ENCODE results near the gene VAT1.
"Not testable (repeated sequence)": the region's sequence is repeated elsewhere in the genome, so short reads cannot be mapped to it uniquely, and the experiment has no call there.

The VAT1 gene

GRCh38 chr17:43003542-43004172 lies 18.5 kb downstream of the VAT1 start:
- DNase-seq: no peak

- not testable (repeated sequence) for DNase-seq
These were observed 21.3 kb downstream of the VAT1 start for GRCh38 chr17:43000894-43001293.

GRCh38 chr17:42999003-42999525 lies 23.1 kb downstream of the VAT1 start:
- no peak for DNase-seq

DNA sequence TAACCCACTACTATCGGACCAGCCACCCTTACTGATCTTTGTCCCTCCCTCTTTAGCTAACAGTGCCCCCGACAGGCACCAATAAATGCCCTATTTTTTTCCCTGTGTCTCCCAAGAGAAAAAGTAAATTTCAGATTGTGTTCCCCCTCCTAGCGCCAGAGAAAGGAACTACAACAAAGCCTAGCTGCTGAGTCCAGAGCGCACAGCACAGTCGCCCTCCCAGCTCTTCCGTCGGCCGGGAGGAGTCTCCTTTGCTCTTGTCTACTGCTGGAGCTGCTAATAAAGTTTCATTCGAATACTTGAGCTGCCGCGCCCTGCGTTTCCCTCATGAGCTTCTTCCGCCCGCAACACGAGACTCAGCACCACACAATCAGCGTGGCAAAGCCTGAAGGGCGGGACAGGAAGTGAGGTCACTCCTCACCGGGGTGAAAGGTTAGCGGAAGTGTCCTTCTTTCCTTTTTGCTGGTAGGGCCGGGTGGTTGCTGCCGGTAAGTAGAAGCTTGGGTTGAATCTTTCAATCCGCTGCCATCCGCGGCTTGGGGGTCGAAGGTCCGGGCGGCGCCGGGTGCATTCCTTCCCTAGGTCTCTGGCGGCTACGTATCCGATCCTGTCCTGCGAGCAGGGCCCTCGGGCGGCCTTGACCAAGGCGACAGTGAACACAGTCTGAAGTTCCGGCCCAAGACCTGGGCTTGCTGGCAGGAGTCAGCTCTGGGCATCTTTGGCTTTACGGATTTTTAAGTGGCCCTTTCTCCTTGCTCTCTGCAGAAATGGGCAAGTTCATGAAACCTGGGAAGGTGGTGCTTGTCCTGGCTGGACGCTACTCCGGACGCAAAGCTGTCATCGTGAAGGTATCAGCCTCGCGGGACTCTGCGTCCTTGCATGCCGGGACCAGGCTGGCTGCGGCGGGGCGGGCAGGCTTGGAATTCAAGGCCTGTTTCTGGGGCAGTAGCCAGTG lies 23.9 kb downstream of the VAT1 start, which contains the start of gene RPL27:
Gene RPL27 (plus strand): TSS at position 436 of the 955 bp plus-strand sequence. CDS start 332 bp downstream, at position 768.
- DNase-seq: peak; percentile 88 to 99

DNA sequence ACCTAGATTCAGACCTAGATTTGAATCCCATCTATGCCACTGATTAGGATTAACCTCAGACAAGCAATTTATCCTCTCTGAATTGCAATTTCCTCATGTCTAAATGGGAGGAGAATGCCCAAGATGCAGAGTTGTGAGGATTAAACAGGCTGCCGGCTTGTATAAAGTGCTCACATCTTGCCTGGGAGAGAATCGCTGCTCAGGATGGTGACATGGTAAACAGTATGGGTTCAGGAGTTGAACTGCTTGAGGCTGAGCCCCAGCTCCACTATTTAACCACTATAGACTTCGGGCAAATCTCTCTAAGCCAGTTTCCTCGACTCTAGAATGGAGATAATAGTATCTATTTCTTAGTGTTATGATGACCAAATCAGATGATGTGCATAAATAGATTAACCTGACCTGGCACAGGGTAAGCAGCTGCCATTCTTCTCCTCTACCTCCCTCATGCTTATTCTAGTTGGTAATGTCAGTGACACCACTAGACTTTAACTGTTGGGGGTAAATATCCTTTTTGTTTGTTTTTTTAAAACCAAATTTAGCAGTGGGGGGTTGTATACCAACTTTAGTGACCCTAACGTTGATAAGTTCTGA lies 24.7 kb downstream of the VAT1 start:
- no peak for DNase-seq

- not testable (repeated sequence) for DNase-seq
These were observed 28.3 kb downstream of the VAT1 start for GRCh38 chr17:42993913-42994312.

GRCh38 chr17:42992872-42993271 lies 29.3 kb downstream of the VAT1 start:
- no peak for DNase-seq

DNA sequence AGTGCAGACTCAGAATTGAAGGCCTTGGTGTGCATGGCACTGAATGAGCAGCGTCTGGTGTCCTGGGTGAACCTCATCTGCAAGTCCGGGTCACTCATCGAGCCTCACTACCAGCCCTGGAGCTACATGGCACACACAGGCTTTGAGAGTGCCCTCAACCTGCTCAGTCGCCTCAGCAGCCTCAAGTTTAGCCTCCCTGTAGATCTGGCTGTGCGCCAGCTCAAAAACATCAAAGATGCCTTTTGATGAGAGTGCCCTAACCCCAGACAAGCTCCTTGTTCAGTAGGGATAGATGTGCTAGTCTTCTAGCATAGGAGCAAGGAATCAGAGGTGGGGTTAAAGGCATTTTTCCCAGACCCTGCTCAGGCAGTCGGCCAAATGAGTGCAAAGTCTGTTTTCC lies 30.7 kb downstream of the VAT1 start:
- no peak for DNase-seq

DNA sequence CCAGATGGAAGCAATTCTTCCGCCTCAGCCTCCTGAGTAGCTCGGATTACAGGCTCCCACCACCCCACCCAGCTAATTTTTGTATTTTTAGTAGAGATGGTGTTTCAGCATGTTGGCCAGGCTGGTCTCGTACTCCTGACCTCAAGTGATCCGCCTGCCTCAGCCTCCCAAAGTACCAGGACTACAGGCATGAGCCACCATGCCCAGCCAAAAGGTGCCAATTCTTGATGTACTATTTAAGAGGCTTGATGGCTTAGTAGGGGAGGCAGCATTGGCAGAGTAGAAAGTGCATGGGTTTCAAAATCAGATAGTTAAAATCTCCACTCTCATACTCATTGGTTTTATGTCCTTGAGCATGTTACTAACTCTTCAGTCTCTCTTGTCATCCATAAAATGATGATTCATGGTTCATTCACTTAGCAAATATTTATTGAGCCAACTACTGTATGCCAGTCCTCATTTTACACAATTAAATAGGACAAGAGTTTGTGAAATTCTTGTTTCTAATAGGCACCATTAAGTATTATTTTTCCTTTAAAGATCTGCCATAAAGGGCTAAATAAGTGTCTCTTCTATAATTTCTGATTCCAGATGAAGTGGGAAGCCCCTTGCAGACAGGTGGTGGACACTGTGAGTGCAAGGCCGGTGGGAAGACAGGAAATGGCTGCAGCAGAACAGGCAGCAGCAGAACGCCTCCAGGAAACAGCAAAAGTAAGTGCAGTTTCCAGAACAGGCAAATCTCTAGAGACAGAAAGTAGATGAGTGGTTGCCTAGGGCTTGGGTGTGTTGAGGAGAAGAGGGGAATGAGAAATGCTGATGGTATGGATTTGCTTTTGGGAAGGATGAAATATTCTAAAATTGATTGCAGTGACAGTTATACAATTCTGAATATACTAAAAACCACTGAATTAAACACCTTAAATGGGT lies 32.2 kb downstream of the VAT1 start:
- no peak for DNase-seq

GRCh38 chr17:42989141-42989540 lies 33.0 kb downstream of the VAT1 start:
- no peak for DNase-seq

DNA sequence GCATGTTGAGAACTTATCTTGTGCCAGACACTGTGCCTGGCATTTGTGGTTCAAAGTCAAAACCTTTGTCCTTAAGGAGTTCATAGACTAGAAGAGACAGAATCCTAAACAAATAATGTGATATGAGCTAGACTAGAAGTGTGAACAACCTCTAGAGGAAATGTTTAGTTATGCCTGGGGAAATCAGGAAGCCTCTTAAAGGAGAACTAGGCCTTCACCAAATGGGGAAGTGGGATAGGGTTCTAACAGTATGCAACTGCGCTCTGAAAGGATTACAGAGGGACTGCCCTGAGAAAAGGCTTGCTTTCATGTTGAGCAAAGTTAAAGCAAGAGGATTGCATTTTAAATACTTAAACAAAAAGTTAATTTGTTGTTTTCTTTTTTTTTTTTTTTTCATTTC lies 37.0 kb downstream of the VAT1 start:
- DNase-seq: peak in 1 of 2 donors; percentile 68

- DNase-seq: no peak
These were observed 39.9 kb downstream of the VAT1 start for GRCh38 chr17:42982266-42982665.

DNA sequence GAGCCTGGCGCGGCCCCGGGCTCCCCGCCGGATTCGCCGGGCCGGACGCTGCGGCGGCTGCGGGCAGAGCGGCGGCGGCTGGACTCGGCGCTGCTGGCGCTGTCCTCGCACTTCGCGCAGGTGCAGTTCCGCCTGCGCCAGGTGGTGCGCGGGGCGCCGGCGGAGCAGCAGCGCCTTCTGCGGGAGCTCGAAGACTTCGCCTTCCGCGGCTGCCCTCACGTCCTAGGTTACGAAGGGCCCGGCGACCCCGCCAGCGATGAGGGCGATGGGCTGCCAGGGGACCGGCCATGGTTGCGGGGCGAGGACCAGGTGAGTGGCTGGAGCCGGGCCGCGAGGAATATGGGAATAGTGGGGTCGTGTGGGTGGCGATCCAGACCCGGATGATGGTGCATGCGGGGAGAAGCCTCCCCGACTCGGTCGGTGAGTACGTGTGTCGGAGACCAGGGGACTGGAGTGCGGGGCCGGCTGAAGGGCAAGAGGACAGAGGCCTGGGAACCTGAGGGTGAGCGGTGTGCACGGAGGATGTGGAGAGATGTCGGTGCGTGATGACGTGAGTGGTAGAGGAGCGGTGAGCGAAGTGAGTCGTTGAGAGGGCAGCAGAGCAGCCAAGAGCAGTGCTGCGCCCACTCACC lies 41.3 kb downstream of the VAT1 start:
- peak in 1 of 2 donors; percentile 31 for DNase-seq

DNA sequence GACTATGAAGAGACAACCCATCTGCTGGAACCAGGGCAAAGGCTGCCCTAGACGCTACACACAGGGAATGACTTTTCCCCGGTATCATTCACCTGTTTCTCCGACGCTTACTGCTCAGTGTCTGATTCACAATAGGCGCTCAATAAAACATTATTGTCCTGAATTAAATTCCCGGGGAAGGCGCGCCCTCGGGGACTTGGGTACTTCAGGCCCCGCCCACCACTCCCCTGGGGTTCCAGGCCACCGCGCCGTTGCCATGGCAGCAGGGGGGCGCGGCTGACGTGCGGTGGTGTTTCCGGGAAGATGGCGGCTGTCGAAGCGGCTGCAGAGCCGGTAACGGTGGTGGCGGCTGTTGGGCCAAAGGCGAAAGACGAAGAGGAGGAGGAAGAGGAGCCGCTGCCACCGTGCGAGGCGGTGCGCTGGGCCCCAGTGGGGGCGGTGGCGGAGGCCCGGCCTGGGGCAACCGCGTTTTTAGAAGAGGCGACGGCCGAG lies 41.9 kb downstream of the VAT1 start, which contains the start of gene RUNDC1:
Gene RUNDC1 (plus strand): TSS at position 292 of the 492 bp plus-strand sequence. CDS start 12 bp downstream, at position 304.
- DNase-seq: peak; percentile 64 to 67

- DNase-seq: no peak
These were observed 42.5 kb downstream of the VAT1 start, which contains the start of gene PTGES3L for GRCh38 chr17:42979511-42980273. TSS of gene PTGES3L (minus strand) at chr17:42980080. CDS start at chr17:42980053, 27 bp downstream.

DNA sequence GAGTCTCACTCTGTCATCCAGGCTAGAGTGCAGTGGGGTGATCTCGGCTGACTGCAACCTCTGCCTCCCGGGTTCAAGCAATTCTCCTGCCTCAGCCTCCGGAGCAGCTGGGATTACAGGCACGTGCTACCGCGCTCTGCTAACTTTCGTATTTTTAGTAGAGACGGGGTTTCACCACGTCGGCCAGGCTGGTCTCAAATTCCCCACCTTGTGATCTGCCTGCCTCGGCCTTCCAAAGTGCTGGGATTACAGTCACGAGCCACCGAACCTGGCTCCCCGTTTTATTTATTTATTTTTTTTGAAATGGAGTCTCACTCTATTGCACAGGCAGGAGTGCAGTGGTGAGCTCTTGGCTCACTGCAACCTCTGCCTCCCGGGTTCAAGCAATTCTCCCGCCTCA lies 46.5 kb downstream of the VAT1 start:
- DNase-seq: not testable (repeated sequence)

DNA sequence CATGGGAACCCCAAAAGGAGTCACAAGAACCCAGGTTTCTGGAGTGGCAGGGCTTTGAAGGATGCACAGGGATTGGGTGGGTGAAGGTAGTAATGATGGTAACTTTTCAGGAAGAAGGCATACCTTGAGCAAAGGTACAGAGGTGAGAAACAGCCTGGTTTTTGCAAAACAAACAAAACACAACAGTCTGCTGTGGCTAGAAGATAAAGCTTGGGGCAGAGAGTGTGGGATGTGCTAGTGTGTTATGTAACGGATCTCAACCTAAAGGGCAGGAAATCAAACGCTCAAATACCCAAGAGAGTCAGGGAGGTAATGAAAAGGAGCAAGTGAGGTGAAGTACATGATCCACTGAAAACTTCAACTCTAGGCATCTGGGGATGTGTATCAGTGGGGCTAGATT lies 46.9 kb downstream of the VAT1 start:
- DNase-seq: no peak

GRCh38 chr17:42973323-42973722 lies 48.9 kb downstream of the VAT1 start:
- DNase-seq: not testable (repeated sequence)

GRCh38 chr17:42971589-42971988 lies 50.6 kb downstream of the VAT1 start:
- DNase-seq: no peak

DNA sequence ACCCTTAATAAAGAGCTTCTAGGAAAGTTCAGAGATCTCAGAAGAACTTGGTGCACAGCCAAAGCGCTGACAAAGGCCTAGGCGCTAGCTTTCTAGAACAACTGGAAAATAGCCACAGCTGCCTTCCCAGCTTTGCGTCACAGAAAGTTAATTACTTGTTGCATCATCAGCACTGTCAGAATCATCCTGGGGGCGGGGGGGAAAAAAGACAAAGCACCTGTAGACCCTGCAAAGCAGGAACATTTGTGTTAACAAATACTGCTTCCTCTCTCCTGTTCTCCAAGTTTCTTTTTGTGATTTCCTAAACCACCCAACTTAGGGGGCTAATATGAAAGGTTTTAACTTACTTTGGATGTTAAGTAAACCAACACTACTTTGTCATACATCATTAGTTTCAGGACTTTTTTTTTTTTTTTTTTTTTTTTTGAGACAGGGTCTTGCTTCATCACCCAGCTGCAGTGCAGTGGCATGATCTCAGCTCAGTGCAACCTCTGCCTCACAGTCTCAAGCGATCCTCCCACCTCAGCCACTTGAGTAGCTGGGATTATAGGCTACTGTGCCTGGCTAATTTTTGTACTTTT lies 53.1 kb downstream of the VAT1 start:
- no peak for DNase-seq
